ENCODE results near the gene LMNA.
A peak's percentile ranks its signal among the peaks of the same experiment; 100 is the strongest.
"Not testable (repeated sequence)": the region's sequence is repeated elsewhere in the genome, so short reads cannot be mapped to it uniquely, and the experiment has no call there.

Gene LMNA

GRCh38 chr1:156114101-156114918 lies at the start of gene LMNA:
Gene LMNA (plus strand): TSS chr1:156114711. CDS start chr1:156114919, 208 bp downstream.
- DNase-seq, result peak; percentile 89

DNA sequence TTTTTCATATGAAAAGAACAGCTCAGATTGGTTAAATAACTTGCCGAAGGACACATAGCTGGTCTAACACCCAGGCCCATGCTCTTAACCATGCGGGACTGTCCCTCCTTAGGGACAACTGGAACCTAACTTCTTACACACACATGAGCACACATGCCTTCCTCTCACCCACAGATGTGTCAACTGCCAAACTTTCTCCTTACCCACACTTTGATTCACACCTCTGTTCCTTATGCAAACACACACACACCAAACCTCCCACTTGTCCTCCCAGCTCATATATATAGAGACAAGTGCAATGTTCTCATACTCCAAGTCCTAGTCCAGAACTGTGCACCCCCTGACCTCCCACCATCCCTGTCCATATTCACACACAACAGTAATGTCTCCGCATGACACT lies 49.3 kb upstream of the LMNA start:
- DNase-seq, result no peak

DNA sequence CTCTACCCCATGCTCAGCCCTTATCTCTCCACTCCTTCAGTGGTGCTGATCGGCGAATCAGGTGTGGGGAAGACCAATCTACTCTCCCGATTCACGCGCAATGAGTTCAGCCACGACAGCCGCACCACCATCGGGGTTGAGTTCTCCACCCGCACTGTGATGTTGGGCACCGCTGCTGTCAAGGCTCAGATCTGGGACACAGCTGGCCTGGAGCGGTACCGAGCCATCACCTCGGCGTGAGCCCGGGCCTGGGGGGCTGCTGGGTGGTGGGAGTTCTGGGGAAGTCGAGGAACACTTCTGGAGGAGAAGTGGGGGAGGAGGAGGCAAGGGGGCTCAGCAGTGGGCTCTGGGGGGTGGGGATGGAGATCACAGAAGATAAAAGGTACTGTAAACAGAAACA lies 48.6 kb upstream of the LMNA start:
- DNase-seq, result no peak

GRCh38 chr1:156067262-156067661 lies 47.2 kb upstream of the LMNA start:
- DNase-seq, result no peak

DNA sequence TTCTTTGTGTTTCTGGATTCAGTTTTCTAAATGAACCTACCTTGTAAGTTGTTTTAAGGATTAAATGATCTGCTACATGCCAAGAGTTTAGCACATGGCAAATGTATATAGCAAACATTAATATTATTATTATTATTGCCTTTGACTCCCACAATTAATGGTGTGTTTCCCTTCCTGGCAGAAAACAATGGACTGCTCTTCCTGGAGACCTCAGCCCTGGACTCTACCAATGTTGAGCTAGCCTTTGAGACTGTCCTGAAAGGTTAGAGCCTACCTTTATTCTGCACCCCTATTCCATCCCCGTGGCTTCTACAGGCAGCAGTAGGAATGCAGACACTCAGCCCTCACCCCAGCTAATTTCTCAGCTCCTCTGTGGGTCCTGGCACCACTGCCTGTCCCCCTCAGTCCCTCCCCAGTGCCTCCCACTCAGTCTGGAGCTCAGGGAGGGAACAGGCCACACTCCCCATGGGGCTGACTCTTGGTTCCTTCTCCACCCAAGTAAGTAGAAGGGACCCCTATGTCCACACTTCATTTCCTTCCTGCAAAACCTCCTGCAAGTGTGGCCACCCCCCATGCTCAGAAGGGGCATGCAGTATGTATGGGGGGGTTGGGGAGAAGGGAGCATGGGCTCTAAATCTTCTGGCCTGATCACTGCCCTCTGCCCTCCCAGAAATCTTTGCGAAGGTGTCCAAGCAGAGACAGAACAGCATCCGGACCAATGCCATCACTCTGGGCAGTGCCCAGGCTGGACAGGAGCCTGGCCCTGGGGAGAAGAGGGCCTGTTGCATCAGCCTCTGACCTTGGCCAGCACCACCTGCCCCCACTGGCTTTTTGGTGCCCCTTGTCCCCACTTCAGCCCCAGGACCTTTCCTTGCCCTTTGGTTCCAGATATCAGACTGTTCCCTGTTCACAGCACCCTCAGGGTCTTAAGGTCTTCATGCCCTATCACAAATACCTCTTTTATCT lies 44.7 kb upstream of the LMNA start:
- no peak for DNase-seq

- no peak for DNase-seq
Measured at GRCh38 chr1:156070548-156070947, 44.0 kb upstream of the LMNA start.

DNA sequence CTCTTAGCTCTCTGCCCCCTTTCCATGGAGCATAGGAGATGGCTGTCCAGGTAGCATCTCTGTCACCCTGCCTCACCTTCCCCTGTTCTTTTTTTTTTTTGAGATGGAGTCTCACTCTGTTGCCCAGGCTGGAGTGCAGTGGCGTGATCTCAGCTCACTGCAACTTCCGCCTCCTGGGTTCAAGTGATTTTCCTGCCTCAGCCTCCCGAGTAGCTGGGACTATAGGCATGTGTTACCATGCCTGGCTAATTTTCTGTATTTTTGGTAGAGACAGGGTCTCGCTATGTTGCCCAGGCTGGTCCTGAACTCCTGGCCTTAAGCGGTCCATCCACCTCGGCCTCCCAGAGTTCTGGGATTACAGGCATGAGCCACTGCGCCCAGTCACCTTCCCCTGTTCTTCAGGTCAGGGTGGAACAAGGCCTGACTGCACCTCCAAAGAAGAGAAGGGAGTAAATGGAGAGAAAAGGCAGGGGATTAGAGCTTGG lies 43.1 kb upstream of the LMNA start:
- not testable (repeated sequence) for DNase-seq

DNA sequence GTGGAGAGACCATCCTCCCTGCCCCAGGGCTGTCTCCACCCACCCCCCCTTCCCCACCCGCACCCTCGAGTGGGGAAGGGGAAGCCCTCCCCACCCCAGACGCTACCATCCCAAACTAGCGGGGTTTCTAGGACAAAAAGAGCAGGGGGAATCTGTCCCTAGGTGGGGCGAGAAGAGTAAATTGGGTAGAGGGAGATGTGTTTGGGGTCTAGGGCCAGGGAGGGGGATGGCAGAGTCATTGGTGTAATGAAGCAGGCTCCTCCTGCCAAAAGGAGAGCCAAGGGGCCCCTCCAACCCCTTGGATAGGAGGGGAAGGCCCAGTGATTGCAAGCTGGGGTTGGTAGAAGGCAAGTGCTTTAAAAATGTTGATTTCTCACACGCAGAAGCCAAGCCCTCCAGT lies 42.3 kb upstream of the LMNA start:
- no peak for DNase-seq

DNA sequence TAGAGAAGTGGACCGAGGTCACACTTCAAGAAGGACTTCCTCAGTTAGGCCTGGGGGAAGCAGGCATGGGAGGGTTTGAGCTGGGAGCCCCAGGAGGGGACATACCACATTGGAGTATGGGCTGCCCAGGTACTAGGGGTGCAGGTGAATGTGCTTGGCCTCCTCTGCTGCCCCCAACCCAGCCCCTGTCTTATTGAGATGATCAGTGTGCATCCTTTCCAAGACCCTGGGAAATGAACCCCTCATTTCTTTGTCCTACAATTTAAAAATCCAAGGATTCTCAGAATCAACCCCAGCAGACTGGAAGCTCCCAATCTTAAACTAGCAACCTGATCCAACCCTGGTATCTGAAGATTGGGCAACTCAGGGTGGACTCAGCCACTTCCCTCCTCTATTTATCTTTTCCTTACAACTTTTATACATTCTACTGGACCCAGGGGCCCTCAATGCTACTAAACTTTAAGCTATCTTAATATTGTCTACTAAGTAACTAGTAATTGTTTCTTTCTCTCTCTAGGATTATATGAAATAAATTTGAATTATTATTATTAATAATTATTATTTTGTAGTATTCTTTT lies 41.3 kb upstream of the LMNA start:
- DNase-seq, result no peak

DNA sequence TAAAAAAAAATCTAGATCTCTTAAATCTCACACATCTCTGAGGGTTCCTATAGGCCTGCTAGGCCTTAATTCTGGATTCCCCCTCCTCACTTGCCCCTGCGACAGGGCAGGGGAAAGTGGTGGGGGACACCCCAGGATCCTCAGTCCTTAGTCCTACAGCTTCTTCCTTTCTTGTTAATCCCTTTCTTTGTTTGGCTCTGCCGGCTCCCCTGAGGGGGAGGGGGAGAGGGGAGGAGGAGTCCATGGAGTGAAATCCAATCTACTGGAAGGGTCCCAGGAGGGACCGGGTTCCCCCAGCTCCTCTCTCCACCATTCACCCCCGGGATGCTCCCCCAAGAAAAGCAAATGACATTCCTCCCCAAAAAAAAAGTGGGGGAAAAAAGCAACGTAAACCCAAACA lies 40.8 kb upstream of the LMNA start:
- DNase-seq, result no peak

DNA sequence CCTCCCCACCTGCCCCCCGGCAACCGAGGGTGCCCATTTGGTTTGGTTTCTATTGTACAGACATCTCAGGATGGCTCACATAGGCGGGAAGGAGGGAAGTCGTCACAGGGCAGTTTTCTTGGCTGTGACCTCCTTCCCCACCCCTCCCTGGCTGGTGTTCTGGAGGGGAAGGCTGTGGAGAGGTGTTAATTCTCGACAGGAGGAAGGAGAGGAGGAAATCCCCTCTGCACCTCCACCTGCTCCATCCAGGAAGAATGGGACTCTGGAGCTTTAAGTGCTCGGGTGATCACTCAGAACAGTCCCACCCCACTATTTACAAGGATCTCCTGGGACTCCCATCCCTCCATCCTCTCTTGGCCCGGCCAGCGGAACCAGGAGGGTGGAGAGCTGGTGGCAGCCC lies 39.9 kb upstream of the LMNA start:
- no peak for DNase-seq

GRCh38 chr1:156075162-156075561 lies 39.3 kb upstream of the LMNA start:
- no peak for DNase-seq

DNA sequence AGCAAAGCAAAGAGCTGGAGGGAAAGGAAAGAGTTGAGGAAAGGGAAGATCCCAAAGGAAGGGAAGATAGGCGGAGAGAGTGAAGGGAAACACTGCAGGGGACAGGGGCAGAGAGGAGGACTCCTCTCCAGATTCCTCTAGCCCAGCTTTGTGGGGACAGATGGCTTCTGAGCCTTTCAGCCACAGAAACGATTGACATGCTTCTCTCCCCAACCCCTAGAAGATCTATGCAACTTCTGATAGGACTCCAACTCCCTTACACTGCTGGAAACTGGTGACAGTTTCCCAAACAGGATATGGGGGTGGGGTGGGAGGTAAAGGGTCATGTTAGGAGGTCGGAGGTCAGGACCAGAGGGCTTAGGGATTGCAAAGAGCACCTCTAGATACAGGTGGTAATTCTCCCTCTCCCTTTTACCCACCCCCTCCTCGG lies 38.7 kb upstream of the LMNA start:
- no peak for DNase-seq

DNA sequence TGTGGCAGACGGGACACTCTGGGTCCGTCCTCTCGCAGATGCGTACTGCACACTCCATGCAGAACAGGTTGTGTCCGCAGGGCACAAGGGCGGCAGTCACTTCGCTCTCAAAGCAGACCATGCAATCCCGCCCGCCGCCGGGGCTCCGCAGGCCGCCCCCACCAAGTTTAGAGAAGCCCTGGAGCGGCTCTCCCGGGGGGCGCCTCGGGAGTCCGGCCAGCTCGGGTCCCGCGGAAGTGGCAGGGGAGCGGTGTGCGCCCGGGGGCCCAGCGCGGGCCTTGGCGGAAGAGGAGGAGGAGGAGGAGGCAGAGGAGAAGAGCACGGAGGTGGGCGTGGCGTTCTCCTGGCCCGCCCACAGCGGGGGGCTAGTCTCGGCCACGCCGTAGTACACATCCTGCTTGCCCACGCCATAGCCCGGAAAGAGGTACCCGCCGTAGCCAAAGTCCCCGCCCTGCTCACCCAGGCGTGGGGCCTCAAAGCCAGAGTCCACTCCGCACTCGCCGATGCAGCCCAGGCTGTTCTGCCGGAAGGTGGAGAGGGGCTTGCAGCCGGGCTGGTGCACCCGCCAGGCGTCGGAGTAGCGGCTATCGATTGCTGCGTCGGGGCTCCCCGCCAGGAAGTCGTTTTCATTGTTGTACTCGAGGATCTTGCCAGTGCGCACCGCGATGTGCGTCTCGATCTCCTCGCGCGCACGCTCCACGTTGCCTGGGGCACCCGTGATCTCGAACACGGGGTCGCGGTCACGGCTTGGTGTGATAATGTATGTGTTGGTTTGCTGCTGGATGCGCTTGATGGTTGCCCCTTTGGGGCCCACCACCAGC lies 37.7 kb upstream of the LMNA start:
- DNase-seq, result no peak

GRCh38 chr1:156077430-156077760 lies 37.1 kb upstream of the LMNA start:
- no peak for DNase-seq

DNA sequence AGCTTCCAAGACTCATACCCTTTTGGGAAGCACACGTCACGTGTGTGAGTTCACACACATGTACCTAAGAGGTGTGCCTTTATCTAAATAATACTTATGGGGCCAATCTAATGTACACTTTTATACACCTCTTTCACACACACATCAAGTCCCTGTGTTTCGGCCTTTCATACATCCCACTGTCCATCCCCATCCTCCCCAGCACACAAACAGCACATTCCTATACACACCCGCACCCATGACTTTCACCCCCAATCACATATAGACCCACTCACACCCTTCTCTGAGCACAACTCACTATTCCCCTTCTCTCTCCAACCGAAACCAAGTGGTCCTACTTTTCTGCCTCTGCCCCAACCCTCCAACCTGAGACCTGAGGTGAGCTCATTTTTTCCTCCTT lies 35.8 kb upstream of the LMNA start:
- no peak for DNase-seq

GRCh38 chr1:156079762-156080161 lies 34.7 kb upstream of the LMNA start:
- DNase-seq, result no peak

- DNase-seq, result no peak
Measured at GRCh38 chr1:156080241-156080862, 34.2 kb upstream of the LMNA start.

DNA sequence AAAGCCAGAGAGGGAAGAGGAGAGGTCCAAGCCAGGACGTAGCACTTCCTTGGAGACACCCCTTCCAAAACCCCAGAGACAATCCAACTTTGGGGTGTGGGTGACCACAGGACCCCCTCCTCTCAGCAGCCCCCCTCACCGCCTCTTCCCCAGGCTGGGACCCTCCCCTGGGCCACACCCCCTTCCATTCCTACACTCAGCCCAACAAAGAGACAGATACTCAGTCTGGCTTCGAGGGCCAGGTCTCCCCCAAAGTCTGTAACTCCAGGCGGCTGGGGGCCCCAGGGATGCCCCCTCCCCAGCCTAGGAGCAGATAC lies 33.7 kb upstream of the LMNA start:
- no peak for DNase-seq

GRCh38 chr1:156081180-156081916 lies 33.2 kb upstream of the LMNA start:
- DNase-seq, result no peak

- no peak for DNase-seq
Measured at GRCh38 chr1:156081917-156082308, 32.6 kb upstream of the LMNA start.

All from activated naive CD4-positive, alpha-beta T cell treated with Interleukin-2 at 50 U/mL for 16 hours (primary cell).